Forelimb muscle (tissue), 1 donor: ENCODE measurements around the gene STPG4. TPM values are rescaled to one million over a fixed set of nuclear protein-coding genes. Genes with fewer than 3 reads are reported as not detected.

Source experiments
- DNase-seq: peaks from one replicate; pipeline ENCODE4 v3.0.0-alpha.2; 2013; ENCODE audit warnings: low read depth
- polyA plus RNA-seq: library from polyadenylated mRNA; unstranded; fragments of 120-200 nt; gene quantifications from one replicate; pipeline ENCODE4 v1.2.1, GENCODE V29; 2013; ENCODE audit not compliant: insufficient read length

The STPG4 gene
- polyA plus RNA-seq, 1 donor, result not detected

- no peak for DNase-seq
Measured at GRCh38 chr2:47054868-47055267, 100.2 kb downstream of the STPG4 start.

- no peak for DNase-seq
Measured at GRCh38 chr2:47054036-47054555, 101.0 kb downstream of the STPG4 start.

DNA sequence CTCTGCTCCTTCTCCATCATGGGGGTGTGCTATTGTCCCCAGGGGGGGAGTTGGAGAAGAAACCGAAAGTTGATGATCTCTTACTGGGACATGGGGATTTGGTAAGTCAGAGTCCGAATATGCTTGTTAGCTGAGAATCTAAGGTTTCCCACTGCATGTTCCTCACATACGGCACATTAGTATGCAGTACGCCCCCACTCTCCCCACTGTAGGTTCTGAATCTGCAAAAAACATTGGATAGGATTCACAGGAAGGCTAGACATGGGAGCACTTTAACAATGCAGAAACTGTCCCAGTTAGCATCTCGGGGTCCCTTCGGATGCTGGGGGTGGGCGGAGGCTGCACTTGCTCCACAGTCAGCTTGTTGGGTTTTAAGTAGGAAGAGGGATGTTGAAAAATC, 102.3 kb downstream of the STPG4 start:
- no peak for DNase-seq

DNA sequence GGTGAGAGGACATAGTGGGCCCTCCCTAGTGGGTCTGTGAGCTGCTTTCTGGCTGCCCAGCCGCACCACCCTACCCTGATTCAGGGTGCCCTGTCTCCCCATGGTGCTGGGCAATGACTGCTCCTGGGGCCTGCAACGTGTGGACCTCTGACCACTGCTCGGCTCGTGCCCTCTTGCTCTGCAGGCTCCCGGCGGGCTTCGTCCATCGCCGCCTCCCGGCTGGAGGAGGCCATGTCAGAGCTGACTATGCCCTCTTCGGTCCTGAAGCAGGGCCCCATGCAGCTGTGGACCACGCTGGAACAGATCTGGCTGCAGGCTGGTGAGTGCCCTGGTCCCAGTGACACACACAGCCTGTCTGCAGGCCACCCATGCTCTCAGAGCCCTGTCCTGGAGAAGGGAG, 103.5 kb downstream of the STPG4 start:
- no peak for DNase-seq

DNA sequence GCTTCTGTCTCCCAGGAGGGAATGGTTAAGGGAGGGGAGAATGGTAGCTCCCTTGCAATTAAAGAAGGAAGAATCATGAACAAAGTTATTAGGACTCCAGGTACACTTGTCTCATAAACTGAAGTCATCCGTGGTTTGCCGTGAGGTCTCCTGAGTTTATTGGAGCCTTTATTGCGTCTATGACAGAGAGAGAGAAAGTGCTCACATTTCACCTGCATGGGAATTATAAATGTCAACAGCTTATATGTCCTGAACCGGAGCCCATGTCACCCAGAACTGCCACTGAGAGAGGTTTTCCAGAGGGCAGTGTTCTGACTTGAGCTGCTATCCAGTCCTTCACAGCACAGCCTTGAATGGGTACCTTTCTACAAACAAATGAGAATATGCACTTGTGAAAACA, 104.3 kb downstream of the STPG4 start:
- no peak for DNase-seq

- DNase-seq, result no peak
Measured at GRCh38 chr2:47050021-47050760, 104.9 kb downstream of the STPG4 start.

DNA sequence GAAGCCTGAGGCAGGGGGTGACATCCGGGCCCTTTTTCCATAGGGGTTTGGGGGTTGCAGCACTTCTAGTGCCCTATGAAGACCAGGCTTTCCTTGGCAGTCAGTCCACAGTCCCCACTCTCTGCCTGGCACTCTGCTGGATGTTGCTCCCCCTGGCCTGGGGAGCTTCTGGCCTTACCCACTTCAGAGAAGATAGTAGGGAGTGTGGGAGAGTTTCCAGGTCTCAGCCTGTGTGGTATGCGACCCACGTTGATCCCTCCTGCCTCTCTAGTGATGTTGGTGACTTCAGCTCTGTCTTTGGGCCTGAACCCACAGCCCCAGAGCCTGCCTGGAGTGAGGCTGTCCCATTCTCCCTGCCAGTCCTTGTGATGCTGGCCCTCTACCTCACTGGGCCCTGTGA, 105.6 kb downstream of the STPG4 start:
- no peak for DNase-seq

GRCh38 chr2:47048801-47049480, 106.2 kb downstream of the STPG4 start:
- no peak for DNase-seq

GRCh38 chr2:47046271-47046670, 108.8 kb downstream of the STPG4 start:
- no peak for DNase-seq

DNA sequence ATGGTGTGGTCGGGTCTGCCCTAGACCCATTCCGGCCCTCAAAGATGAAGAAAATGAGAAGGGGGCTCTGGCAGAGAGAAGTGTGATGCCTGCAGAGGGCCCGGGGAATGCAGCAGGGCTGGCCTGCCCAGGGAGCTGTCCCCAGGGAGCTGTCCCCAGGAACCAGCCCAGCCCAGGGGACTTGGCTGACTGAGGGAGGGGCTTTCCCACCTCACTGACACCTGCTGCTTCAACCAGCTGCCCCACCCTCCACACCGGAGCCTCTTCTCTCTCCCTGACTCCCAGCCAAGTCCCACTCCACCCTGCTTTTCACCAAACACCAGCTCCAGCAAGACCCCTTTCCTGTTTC, 111.2 kb downstream of the STPG4 start:
- no peak for DNase-seq

DNA sequence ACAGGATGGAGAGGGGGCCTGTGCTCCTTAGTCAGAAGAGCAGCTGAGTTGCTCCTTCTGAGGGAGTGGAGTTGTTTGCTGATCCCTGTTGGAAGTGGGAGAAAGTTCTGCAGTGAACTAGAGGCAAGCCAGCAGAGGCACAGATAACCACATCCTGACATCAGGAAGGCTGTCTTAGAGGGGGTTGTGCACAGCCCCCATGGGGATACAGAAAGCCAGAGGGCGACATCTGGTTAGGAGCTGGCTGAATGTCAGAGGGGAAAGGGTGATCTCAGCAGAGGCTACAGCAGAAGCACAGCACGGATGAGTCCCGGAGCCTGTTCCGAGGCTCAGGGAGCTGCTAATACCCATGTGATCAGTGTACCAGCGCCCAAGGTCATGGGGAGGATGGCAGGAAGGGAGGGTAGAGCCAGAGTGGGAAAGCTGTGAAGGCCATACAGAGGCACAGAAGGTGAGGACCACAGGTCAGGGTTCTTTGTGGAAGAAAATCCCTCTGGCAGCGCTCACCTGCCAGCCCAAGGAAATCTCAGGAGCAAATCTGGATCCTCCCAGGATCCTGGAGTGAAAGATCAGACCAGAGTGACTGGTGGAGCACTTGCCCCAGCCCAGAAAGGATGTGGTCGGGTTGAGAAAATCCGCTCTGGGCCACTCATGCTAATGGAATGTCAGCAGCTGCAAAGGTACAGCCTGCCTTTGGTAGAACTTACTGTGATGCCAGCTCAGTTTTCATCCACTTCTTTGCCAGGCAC, 111.8 kb downstream of the STPG4 start:
- no peak for DNase-seq

DNA sequence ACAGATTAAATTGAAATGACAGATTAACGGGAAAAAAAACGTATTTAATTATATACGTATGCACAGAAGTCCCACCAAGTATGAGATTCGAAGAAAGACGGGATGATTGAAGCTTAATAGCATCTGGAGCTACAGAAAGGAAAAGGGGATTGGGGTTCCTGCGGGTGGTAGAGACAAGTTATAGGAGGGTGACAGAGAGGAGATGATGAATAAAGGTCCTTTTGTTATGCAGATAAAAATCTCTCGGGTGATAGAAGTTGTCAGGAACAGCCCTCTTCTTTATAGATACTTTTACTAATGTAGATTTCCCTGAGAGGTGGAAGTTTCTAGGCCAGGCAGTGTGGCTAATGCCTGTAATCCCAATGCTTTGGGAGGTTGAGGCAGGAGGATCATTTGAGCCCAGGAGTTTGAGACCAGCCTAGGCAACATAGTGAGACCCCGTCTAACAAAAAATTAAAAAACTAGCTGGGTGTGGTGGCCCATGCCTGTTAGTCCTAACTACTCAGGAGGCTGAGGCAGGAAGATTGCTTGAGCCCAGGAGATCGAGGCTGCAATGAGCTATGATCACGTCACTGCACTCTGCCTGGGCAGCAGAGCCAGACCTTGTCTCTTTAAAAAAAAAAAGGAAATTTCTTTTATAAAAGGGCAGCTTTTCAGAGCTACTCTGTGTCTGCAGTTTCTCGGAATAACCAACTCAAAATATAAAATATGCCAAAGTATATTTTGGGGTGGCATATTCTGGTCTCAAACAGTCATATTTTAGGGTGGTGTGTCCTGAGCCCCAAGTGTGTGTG, 113.0 kb downstream of the STPG4 start:
- DNase-seq, result no peak

DNA sequence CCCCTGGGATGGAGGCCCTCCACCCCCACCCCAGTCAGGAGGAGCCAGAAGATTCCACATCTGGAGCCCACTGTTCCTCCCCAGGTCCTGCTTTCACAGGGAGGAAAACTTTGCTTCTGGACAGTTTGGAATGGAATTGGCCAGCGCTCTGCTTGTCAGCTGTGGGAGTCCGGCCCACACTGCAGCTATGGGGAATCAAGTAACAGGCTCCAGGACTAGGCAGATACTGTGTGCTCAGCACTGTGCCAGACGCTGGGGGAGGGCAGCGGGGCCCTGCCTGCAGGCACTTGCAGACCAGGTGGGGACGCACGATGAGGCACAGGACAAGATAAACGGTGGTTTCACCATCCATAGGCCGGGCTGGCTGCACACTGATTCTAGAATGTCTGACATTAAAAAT, 114.0 kb downstream of the STPG4 start:
- DNase-seq, result no peak

GRCh38 chr2:47040651-47041050, 114.5 kb downstream of the STPG4 start:
- no peak for DNase-seq

DNA sequence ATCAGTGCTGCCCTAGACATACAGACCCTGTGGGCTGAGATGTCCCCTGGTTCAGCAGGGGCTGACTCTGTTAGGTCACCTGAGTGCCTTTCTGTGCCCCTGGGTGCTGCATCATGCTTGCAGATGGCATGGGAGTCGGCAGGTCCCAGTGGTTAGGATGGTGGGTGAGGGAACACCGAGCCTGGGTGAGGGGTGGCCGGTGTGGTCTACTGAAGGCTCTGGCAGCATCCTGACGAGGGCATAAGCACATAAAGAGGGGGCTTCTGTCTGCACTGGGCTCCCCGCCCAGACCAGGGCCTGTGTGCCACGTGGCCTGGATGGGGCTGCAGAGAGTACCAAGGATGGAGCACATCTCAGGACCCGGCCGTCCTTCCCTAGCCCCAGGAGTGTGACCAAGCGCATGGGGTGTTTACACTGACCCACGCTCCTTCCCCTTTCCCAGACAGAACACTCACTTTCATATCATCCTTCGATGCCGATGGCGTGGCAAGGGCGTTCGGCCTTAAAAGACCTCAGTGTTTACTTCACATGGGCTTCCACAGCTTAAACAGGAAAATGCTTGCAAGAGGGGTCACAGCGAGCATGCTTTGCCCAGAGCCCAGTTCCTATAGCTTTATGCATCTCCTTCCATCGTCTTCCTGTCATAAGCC, 115.1 kb downstream of the STPG4 start:
- no peak for DNase-seq

DNA sequence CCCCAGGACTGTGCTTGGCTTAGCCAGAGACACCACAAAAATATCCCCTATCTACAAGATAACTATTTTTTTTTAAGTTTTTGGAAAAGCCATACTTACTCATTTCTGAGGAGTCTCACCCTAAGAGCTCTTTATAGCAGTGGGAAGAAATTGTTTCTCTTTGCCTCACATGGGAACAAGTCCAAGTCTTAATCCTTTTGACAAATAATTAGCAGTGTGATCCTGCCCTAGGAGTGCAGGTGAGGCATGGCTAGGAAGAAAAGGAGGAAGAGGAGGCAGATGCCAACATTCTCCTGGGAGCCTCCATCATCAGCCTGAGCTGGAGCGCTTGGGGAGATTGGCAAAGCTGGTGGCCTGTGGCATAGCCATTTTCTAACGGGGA, 115.6 kb downstream of the STPG4 start:
- DNase-seq, result no peak

DNA sequence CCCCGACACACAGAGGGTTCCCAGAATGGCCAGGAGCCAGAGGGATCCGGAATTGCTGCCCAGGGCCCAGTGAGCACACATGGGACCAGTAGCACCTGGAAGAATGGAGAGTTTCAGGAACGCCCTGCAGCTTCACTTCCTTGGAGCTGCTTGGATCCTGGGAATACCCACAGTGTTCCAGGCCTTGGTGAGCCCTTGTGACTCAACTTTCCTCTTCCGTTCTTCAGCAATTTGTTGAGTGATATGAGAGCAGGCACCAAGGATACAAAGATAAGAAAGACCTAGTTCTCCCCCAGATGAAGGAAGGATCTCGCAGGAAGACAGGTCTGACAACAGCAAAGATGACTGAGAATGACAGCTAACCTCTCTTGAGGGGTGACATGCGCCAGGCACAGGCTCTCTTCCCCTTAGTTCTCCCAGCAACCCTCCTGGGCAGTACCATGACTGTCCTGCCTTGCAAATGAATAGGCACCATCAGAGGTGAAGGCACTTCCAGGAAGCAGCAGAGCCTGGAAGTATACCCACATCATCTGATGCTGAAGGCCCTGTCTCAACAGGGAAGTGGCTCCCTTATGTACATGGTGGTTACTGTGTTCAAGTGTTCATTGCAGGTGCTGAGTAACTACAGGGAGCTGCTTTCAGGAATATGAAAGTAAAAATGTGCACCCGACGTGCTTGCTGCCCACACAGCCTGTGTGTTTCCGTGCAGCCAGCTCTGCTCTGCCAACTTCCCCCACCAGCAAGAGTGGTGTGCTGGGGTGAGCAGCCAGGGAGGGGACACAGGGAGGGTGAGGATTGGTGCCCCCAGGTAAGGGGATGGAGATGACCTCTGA, 116.2 kb downstream of the STPG4 start:
- no peak for DNase-seq

DNA sequence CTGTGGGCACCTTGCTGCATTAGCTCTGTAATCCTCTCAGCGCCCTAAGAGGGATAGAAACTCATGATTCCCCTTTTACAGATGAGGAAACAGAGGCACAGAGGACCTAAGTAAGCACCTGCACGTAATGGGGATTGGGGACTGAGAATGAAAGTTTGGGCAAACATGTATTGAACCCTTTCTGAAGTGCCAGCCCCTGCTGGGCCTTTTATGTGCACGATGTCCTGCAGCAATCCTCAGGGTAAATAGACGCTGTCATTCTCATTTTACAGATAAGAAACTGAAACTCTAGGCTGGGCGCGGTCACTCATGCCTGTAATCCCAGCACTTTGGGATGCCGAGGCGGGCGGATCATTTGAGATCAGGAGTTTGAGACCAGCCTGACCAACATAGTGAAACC, 117.4 kb downstream of the STPG4 start:
- DNase-seq, result no peak
